ENCODE measurements around the gene YJEFN3.
A peak's percentile ranks its signal among the peaks of the same experiment; 100 is the strongest.

Gene YJEFN3

DNA sequence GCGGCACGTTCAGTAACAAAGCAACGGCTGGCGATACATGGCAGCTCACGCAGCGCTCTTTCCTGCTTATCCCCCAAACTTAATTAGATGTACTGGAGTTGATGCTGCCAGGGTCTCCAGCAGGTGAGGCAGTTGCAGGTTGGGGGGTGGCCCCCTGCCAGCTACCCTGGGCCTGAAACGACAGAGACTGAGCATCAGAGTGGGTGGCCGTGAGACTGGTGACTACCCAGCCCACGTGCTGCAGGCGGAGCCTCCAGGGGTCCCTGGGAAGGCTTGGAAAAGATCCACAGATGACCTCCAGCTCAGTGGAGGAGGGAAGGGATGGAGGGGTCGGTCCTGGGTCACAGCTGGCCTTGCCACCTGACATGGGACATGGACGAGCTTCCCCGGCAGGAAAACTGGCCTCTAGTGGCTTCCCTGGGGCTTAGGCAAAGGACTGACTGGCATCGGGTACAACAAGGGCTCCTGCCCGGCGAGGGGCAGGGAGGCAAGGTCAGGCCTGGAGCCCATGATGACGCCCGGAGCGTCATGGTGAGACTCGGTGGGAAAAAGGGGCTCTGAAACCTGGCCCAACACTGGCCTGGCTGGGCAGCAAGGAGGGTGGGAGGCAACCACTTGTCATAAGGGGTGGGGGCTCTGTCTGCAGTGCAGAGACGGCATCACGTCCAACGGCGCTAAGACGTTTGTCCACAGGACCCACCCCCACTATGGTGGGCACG is 33.4 kb downstream of the YJEFN3 start:
- H3K4me3 ChIP-seq (ENCODE audit: low read depth, low read length) = no peak overlapping the region
- TF ChIP-seq CTCF (IDR thresholded peaks at IDR 0.05; ENCODE audit: low read depth, low read length, missing control alignments) = no peak
- DNase-seq (ENCODE audit: low read depth) = no peak

DNA sequence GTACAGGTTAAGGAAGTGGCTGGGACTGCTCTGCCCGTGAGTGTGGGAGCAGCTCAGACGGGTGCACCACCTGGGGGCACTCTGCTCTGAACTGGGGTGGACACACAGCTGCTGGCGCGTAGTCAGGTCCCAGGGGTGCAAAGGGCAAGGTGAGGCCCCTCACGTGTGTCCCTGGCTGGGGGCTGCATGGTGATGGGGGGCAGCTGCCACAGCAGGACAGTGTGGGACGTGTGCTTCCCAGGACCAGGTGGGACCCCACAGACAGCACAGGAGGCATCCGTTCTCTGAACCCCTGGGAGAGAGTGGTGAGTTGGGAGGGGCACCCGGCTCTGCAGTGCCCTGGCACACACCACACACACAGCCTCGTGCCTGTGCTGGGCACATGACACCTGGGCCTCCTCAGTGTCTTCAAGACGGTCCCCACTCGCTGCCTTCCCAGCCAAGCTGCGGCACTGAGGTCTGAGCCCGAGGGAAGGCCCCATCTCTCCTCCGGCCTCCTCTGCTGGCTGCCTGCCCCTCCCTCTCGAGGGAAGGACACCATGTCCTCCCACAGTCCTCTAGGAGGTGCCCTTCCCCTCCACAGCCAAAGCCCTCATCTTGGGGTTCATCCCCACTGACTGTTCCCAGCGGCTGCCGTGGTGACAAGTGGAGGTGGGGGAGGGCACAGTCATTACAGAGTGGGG is 34.1 kb downstream of the YJEFN3 start:
- TF ChIP-seq CTCF (IDR thresholded peaks at IDR 0.05; ENCODE audit: low read depth, low read length, missing control alignments) = peak; percentile 9
- H3K4me3 ChIP-seq (ENCODE audit: low read depth, low read length) = no peak overlapping the region
- no peak for DNase-seq (ENCODE audit: low read depth)

GRCh38 chr19:19563348-19563848 is 34.7 kb downstream of the YJEFN3 start:
- no peak for DNase-seq (ENCODE audit: low read depth)
- H3K4me3 ChIP-seq (ENCODE audit: low read depth, low read length) = no peak overlapping the region
- no peak for TF ChIP-seq CTCF (IDR thresholded peaks at IDR 0.05; ENCODE audit: low read depth, low read length, missing control alignments)

GRCh38 chr19:19566306-19566705 is 37.6 kb downstream of the YJEFN3 start:
- no peak for DNase-seq (ENCODE audit: low read depth)
- TF ChIP-seq CTCF (IDR thresholded peaks at IDR 0.05; ENCODE audit: low read depth, low read length, missing control alignments) = no peak
- no peak overlapping the region for H3K4me3 ChIP-seq (ENCODE audit: low read depth, low read length)

GRCh38 chr19:19567391-19567790 is 38.7 kb downstream of the YJEFN3 start:
- no peak for DNase-seq (ENCODE audit: low read depth)
- H3K4me3 ChIP-seq (ENCODE audit: low read depth, low read length) = no peak overlapping the region
- TF ChIP-seq CTCF (IDR thresholded peaks at IDR 0.05; ENCODE audit: low read depth, low read length, missing control alignments) = no peak

GRCh38 chr19:19568802-19569756 is 40.4 kb downstream of the YJEFN3 start:
- TF ChIP-seq CTCF (IDR thresholded peaks at IDR 0.05; ENCODE audit: low read depth, low read length, missing control alignments) = no peak
- H3K4me3 ChIP-seq (ENCODE audit: low read depth, low read length) = no peak overlapping the region
- no peak for DNase-seq (ENCODE audit: low read depth)
